Measurements from ENCODE around the gene ZFYVE28.

DNA sequence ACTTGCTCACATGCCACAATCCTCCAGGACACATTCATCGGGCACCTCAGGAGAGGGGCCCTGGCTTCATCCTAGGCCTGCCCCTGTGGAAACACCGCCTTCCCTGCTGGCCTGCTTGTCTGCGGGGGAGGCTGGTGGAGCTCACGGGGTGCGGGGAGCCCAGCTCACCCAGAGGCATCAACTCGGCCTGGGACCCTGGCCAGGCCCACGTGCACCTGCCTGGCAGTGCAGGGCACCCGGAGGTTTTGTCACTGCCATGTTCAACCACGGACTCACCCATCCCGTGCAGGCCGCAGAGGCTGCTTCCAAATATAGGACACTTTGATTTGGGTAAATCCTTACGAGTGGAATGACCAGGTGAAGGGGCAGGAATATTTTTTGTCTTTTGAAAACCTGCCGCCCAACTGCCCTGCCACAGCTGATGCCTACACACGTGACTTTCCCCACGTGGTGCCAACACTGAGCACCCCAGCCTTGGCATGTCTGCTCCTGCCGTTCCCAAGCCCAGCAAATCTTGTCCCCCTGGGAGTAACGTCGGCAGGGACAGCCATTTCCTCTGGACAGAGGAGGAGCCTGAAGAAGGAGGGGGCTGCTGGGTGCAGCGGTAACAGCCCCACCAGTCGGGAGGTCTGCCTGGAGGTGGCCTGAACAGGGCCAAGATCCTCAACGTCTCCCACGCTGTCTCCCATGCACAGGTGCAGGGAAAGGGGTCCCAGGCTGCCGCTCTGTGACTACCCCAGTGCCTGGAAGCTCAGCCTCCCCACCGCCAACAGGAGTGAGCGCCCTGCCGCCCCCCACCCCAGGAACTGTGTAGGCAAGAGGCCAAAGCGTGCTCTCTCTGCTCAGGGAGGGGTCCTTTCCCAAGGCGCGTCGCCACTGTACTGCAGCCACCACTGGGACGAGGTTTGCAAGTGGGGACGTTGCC, 165.0 kb downstream of the ZFYVE28 start:
- no peak for TF ChIP-seq CTCF (IDR thresholded peaks at IDR 0.05)
- TF ChIP-seq POLR2A (IDR thresholded peaks at IDR 0.05), result no peak
